ENCODE data around the gene RARRES2. TPM values are rescaled to one million over a fixed set of nuclear protein-coding genes. Genes with fewer than 3 reads are reported as not detected.

RARRES2 gene
- total RNA-seq, 1 donor from 2014 or later: 6.2 TPM

DNA sequence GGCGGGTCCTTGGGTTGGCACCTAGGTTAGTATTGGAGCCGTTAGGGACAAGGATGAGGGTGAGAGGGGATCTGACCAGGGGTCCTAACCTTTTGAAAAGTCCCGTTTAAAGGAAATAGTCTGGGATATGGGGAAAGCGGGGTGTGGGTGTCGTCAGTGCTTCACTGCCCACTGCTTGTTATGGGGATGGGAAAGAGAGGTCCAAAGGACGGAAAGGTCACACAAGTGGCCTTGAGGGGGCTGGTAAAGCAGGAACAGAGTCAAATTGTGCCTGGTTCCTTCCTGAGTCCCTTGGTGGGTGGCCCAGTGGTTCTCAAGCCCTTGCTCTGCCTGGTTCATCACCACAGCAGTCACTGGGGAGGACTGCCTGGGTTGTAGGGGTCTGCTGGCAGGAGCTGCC, 35.1 kb upstream of the RARRES2 start:
- no peak for DNase-seq

DNA sequence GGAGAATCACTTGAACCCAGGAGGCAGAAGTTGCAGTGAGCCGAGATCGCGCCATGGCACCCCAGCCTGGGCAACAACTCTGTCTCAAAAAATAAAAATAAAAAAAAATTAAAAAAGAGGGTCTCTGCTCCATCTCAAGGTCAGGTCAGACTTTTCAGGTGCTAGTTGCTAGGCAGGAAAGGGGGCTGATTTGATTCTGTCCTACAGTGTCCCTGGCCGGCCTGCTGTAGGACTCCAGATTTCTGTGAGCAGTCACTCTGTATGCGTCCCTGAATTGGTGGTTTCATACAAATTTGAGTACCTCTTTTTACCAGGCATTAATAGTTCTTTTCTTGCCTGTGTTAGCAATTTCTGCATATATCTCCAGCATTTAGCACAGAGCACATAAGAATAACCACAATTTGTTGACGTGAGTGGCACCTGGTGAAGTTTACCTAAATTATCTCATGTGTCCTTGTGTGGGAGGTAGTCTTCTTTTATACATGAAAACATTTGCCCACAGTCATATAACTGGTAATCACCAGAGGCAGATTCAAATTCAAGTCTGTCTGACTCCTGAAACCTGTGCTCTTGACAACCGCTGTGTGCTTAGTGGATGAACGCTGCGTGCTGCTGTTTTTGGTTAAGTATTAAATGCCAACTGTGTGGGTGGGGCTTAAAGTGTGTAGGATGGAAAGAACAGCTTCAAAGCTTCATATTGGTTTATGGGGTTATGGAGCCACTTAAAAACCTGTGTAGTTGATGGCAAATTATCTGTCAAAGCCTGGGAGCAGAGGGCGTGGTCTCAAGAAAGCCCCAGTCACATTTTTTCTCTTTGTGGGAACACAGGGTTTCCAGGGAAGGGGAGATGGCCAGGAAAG, 34.5 kb upstream of the RARRES2 start:
- no peak for DNase-seq

DNA sequence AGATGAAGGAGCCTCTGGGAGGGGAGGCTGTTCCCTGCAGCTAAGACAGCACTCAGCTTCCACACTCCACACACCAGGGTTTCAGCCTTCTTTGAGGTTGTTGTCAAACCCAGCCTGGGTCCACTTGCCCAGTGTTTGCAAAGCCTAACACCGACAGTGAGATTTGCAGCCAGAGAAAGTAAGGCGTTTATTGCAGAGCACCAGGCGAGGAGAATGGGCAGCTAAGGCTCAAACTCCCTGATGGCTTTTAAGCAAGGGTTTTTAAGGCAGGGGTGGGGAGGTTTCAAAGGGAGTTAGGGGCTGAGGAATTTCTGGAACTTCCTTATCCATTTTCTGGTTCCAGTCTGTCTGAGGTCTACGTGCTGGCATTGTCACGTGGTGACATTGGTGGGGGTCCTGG, 33.0 kb upstream of the RARRES2 start:
- no peak for DNase-seq

DNA sequence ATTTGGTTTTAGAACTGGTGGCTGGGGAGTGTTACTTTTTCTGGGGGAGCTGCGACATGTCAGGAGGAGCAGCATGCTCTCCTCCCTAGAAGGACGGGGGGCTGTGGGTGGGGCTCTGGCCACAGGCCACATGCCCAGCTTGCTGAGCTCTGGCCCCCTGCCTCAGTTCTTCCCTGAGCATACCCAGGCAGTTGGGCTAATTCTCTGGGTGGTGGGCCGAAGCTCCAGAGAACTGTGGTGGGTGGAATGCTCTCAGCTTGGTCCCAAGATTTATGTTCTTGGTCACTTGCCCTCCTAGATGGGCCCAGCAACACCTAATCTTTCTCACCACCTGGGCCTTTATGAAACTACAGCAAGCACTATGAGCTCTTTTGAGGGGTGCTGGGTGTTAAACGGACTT, 32.6 kb upstream of the RARRES2 start:
- DNase-seq: no peak

DNA sequence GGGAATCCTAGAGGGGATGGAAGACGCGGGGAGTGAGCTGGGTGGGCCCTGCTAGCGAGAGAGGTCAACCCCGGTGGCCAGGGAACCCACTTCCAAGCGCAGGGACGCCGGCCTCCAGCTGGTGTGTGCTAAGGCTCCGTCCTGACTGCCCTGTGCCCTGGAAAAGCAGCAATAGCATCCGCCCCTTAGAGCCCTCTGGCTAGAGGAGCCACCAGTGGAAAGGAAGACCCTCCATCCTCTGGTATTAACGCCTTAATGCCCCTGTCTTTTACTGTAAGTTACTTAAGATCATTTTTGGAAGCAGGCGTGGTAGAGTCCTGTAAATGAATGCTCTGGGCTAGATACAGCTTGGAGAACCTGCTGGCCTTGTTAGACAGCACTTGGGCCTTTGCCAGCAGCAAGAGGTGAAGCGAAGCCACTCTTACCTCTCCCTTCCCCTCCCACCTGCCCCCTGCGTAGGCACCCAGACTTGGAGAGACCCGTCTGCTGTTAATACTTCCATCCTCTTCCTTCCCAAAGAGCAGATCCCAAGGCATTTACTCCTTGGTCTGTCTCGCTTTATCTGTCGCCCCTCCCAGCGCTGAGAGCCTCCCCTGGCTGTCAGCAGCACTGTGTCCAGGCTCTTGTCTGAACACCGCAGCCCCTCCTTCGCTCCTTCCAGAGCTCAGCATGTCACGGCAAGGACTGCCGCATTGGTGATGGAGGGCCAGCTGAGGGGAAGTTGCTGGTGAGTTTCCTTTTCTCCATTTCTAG, 31.8 kb upstream of the RARRES2 start:
- DNase-seq: no peak

DNA sequence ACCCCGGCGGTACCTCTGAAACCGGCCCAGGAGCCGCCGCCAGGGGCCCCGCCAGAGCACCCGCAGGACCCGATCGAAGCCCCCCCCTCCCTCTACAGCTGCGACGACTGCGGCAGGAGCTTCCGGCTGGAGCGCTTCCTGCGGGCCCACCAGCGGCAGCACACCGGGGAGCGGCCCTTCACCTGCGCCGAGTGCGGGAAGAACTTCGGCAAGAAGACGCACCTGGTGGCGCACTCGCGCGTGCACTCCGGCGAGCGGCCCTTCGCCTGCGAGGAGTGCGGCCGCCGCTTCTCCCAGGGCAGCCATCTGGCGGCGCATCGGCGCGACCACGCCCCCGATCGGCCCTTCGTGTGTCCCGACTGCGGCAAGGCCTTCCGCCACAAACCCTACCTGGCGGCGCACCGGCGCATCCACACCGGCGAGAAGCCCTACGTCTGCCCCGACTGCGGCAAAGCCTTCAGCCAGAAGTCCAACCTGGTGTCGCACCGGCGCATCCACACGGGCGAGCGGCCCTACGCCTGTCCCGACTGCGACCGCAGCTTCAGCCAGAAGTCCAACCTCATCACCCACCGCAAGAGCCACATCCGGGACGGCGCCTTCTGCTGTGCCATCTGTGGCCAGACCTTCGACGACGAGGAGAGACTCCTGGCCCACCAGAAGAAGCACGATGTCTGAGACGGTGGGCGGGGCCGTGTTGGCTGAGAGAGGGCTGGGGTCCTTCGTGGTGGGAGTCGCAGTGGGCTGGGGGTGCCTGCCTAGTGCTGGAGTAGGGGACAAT, 31.0 kb upstream of the RARRES2 start:
- DNase-seq: no peak

DNA sequence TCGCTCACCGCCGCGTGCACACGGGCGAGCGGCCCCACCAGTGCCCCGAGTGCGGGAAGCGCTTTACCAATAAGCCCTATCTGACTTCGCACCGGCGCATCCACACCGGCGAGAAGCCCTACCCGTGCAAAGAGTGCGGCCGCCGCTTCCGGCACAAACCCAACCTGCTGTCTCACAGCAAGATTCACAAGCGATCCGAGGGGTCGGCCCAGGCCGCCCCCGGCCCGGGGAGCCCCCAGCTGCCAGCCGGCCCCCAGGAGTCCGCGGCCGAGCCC, 30.5 kb upstream of the RARRES2 start:
- DNase-seq: no peak

DNA sequence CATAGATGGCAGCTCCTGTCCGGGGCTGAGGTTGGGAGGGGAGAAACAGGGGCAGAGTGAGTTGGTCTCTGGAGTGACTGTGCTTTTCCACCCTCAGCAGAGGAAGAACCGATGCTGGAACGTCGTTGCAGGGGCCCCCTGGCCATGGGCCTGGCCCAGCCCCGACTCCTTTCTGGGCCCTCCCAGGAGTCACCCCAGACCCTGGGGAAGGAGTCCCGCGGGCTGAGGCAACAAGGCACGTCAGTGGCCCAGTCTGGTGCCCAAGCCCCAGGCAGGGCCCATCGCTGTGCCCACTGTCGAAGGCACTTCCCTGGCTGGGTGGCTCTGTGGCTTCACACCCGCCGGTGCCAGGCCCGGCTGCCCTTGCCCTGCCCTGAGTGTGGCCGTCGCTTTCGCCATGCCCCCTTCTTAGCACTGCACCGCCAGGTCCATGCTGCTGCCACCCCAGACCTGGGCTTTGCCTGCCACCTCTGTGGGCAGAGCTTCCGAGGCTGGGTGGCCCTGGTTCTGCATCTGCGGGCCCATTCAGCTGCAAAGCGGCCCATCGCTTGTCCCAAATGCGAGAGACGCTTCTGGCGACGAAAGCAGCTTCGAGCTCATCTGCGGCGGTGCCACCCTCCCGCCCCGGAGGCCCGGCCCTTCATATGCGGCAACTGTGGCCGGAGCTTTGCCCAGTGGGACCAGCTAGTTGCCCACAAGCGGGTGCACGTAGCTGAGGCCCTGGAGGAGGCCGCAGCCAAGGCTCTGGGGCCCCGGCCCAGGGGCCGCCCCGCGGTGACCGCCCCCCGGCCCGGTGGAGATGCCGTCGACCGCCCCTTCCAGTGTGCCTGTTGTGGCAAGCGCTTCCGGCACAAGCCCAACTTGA, 29.9 kb upstream of the RARRES2 start:
- no peak for DNase-seq

DNA sequence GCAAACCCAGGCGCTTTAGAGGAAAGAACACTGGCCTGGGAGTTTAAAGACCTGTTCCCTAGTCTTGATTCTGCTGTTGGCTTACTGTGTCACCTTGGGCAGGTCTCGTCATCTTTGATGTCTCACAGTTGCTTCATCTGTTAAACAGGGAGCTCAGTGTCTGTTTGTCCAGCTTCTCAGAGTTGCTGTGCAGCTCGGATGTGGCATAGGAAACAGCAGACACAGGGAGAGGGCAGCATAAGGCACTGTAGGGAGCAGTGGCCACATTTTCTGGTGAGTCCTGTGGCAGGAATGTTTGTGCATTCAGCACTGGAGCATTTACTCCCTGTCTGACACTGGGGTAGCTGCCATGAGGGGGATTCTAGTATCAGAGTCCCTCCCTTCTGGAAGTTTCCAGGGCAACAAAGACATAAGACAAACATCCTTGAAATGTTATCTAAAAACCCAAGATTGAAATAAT, 29.2 kb upstream of the RARRES2 start:
- DNase-seq: no peak

DNA sequence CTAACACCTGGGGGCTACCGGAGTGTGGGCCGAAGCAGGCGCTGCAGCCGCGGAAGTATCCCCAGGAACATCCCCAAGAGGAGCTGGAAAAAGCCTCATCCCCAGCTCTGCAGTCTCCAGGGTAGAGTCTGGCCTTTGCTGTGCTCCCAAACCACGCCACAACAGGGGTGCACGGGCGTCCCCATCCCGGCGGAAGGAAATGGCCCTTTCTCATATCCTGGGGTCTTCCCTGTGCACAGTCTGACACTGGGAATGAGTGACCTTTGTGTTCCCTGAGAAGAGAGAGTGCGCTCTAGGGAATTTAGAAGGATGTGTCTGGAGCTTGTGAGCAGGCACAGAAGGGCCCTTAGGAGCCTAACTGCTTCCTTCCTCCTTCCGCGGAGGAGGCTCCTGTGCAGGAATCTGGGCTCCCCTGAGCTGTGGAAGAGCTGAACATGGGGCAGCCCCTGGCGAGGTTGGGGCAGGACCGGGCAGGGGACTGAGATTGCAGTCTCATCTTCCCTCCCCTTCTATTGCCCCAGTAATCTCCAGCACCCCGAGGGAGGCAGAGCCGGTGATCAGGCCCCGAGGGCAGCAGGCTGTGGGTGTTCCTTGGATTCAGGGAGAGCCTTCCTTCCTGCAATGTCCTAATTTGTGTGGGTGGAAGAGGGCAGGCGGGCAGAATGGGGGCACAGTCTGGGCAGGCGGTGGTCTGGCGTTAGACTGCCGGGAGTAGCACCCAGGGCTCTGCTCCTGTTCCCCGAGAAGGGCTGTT, 28.5 kb upstream of the RARRES2 start:
- no peak for DNase-seq

DNA sequence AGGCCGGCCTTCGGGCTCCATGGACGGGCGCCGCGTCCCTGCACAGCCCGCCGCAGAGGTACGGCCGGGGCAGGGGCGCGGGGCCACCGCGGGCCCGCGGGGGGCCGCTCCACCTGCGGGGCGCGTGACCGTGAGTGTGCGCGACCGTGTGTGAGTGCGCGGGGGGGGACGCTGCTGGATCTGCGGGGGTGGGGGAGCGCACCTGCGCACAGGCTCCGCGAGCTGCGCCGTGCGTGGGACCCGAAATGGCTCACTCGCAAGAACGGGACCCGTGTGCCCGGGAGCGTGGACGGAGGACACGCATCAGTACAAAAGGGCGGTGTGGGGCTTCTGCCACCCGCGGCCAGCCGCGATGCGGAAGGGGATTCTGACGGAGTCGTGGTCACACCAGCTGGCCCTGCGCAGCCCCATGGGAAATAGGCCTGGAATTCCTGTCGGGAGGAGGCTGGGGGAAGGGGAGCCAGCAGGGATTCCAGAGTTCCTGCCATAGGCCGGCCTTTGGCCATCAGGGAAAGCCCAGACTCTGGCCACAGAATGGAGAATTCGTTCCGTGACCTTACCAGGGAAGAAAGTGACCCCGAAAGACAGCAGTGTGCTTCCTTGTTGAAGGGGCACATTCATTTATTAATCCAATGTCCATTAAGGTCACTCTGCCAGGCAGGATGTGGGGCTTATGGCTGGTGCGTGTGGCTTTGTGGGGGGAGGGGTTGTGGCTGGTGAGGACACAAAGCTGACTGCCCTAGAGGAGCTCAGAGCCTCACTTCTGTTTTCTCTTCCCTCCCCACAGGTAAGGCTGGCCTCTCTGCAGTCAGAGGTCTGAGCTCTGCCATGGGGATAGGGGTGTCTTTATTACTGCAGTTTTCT, 27.7 kb upstream of the RARRES2 start:
- DNase-seq: no peak

DNA sequence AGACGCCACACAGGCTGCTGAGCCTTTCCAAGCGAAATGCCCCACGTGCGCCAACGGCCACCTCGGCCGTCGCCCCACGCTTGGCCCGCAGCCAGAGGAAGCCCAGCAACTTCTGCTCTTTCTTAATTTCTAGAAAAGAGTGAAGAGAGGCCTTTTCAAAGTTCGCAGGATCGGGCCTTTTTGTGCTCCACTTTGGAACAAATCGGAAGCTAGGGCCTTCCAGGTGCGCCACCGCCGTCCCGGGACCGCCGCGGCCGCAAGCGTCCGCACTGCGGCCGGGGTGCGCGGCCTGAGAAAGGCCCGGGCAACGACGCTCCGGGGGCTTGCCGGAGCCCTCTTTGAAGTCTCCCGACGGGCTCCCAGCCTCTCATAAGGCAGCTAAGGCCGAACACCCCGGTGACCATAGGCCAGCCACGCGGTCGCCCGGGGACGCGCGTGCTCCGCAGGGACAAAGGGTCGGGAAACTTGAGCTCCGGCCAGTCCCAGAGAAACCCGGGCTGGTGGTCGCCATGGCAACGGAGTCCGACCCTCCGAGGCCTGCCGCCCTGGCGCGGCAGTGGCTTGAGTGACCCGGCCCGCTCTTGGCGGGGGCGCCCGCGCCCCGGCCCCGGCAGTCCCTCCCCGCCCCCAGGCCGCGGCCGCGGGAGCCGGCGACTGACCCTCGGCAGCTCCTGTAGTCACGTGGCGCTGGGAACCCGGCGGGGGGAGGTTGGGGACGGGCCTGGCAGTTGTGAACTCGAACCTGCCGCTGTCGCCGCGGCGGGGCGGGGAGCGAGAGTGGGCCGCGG, 26.9 kb upstream of the RARRES2 start, which contains the start of gene REPIN1:
REPIN1 (plus strand) TSS at position 727 of the 788 bp plus-strand sequence. CDS start 890 bp downstream, outside the sequence.
- DNase-seq: peak; percentile 84

DNA sequence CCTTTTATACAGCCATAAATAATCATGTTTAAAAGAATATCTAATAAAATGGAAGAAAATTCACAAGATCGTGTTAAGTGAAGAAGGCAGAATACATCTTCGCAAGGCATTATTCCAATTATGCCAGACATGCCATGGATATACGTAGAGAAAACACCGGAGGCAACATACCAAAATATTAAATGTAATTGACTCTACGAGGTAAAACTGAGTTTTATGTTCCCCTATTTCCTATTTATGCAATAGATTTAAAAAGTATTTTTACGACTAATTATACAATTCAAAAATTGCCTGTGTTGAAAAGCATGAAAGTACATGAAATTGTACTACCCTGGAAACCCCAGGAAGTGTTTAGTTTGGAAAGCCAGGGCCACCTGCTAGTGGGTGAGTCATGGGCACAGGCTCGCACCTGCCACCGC, 26.3 kb upstream of the RARRES2 start:
- DNase-seq: no peak

DNA sequence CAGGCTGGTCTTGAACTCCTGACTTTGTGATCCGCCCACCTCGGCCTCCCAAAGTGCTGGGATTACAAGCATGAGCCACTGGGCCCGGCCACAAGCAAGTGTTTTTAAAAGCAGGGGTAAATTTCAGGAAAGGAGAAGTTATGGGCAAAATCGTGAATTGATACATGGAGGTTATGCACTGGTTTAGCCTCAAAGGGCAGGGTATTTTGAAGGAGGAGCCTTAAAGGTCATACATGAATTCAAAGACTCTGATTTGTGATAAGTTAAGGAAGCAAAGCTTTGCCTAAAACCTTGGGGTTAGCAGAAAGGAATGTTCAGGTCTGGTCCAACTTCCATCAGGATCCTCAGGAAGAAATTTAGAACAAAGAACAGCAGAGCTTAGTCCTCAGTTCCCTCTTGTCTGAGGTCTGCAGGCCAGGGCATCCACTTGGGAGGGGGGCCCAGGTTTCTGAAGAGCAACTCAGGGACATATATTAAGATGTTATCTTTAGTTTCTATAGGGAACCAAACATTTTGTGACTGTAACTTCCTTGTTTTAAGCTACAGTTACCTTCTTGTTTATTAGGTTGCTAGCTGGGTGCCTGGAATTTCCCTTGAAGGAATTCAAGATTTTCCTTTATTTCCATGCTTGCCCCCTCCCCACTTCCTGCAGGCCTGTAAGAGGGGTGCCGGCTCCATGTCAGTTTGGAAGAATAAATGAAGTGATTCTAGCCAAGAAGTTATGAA, 24.4 kb upstream of the RARRES2 start:
- DNase-seq: no peak

DNA sequence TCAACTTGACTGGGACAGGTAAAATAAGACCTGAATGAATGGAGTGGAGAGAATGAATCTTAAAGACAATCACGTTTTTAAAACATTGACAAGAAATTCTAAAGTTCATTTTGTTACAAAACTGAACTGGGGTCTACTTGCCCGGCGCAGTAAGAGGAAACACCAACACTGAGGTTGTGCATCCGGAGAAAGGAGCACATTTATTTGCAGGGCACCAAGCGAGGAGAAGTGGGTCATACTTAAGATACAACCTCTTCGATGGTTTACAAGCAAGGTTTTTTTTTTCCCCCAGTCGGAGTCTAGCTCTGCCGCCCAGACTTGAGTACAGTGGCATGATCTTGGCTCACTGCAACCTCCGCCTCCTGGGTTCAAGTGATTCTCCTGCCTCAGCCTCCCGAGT, 23.8 kb upstream of the RARRES2 start:
- DNase-seq: no peak

DNA sequence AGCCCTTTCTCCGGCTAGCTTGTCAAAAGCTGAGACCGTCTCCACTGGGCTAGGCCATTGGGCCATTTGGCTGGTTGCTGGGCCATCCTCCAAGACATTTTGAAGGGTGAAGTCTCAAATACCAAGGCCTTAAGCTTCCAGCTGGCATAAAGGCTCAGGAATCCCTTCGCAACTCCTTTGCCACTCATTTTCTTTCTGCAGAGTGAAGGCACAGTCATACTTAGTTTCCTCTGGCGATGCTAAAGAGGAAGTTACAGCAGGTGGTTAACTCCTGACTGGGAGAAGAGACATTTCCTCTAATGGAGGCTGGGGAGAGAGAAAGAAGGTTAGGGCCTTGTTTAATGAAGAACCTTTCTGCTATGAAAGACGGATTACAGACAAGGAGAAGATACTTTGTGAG, 22.4 kb upstream of the RARRES2 start:
- no peak for DNase-seq

DNA sequence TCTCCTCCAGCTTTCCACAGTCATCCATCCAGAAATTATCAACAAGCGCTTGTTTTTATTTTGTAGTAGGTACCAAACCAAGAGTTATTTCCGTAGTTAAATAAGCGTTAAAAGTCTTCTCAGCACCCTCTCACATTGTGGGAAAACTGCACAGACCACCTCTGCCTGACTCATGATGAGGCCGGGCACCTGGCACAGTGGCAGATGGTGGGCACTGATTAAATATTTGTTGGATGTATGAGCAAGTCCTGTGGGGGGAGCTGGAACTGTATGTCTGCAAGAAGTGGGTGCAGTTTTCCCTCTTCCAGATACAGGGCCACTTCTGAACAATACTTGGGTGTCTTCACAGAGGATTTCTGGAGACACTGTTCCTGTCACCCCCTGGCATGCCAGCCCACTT, 21.9 kb upstream of the RARRES2 start:
- no peak for DNase-seq

DNA sequence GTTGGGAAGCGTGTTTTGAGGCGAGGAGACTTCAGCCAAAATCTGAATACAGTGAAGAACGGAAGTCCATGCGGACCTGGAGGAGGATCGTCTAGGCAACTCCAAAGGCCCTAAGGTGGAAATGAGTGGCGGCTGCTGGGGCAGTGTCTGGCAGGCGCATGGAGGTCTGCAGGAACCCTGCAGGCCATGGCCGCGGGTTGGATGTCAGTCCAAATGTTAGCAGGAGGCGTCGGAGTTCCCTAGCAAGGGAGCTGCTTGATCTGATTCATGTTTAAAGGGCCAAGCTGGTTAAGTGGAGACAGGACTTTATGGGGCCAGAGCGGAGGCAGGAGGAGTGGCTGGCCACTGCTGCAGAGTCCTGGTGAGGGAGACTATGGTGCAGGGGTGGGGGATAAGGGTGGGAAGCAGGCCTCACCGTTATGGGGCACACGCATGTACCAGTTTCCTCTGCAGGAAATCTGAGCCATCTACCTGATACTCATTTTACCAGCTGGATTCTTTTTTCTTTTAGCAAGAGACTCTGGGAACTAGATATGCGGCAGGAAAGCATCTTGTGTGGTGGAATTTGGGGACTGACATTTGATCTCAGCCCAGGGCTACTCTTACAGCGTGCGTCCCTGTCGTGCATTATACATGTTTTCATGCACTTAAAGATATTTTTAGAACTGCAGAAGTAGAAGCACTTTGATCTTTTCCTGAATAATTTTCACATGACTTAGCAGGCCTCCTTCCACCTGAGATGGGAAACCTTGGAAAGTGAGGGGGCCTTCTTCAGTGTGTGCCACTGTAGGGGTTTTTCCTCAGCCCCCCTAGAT, 20.6 kb upstream of the RARRES2 start:
- DNase-seq: no peak

All from occipital lobe (tissue), 2 donors.